ENCODE measurements around the gene CEMIP. TPM values are rescaled to one million over a fixed set of nuclear protein-coding genes. Genes with fewer than 3 reads are reported as not detected.

The CEMIP gene
- total RNA-seq, 2 experiments from 2014 or later = not detected

DNA sequence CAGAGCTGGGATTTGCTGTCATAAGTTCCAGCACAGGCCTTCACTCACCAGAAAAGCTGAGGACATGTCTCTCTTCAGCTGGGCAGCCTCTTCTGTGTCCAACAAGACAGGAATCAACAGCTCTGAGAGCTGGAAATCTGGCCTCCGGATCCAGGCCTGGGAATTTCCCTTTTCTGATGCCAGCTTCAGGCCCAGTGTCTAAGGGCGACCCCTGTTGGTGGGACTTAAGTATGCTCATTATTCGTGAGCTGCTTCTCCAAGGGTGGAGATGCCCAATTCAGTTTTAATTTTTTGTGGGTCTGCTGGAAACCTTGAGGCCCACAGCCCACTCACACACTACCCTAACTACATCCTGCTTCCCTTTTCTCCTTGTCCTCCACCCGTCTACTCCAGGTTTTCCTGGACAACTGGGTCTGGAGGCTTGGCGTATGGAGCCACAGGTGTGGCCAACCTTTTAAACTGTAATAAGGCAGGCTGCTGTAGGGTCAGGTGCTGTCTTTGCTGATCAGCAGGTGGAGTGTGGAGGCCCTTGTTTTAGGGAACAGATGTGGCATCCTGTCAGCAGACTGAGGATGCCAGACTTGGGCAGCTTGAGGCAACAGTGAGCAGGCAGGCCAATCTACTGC lies 2.6 kb upstream of the CEMIP start:
- peaks cover 0 to 18% of the 10 kb centered on the region in 2 experiments for H3K9me3 ChIP-seq (ENCODE audit: control insufficient read depth in 1 of 2, insufficient read depth in 1 of 2, low read length in 2 of 2)
- intact Hi-C loops (cut with DNase I, micrococcal nuclease) = loop anchor here (1.0 to 5.0 kb wide), 2 partner anchors 209 to 321 kb away; no protein-coding TSS in a partner anchor
- peaks cover 31 to 47% of the 10 kb centered on the region in 2 experiments for H3K27me3 ChIP-seq (ENCODE audit: control insufficient read depth in 1 of 2, insufficient read depth in 2 of 2, low read length in 2 of 2)
- Mint-ChIP-seq H3K27me3 (peaks cover 52% of the 10 kb centered on the region), H3K9me3 (no peaks in the 10 kb centered on the region), H3K27ac (no peak overlapping the region), H3K4me3 (no peak overlapping the region), H3K36me3 (ENCODE audit: low read depth) (no peaks in the 10 kb centered on the region), H3K4me1 (ENCODE audit: low read depth) (no peaks in the 10 kb centered on the region)
- H3K27ac ChIP-seq (ENCODE audit: low read depth in 1 of 2, low read length in 2 of 2) = no peak overlapping the region
- TF ChIP-seq, protein P1, sequence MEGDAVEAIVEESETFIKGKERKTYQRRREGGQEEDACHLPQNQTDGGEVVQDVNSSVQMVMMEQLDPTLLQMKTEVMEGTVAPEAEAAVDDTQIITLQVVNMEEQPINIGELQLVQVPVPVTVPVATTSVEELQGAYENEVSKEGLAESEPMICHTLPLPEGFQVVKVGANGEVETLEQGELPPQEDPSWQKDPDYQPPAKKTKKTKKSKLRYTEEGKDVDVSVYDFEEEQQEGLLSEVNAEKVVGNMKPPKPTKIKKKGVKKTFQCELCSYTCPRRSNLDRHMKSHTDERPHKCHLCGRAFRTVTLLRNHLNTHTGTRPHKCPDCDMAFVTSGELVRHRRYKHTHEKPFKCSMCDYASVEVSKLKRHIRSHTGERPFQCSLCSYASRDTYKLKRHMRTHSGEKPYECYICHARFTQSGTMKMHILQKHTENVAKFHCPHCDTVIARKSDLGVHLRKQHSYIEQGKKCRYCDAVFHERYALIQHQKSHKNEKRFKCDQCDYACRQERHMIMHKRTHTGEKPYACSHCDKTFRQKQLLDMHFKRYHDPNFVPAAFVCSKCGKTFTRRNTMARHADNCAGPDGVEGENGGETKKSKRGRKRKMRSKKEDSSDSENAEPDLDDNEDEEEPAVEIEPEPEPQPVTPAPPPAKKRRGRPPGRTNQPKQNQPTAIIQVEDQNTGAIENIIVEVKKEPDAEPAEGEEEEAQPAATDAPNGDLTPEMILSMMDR (IDR thresholded peaks at IDR 0.05) = peak; percentile 75
- ATAC-seq (ENCODE audit: poor library complexity) = no peak
- no peak overlapping the region for H3K4me3 ChIP-seq (ENCODE audit: low read length)
- H3K36me3 ChIP-seq (ENCODE audit: insufficient read depth, low read length) = no peaks in the 10 kb centered on the region
- ChIA-PET CTCF (interaction anchor here (1.3 to 1.7 kb wide), 6 partner anchors 9 to 320 kb away, joined by 3 to 11 read pairs (median 7); no protein-coding TSS in a partner anchor), POLR2A (no interaction called here)
- H3K4me1 ChIP-seq (ENCODE audit: insufficient read depth, low read length) = peaks cover 16% of the 10 kb centered on the region
- peak; percentile 16 to 78 (median 41) for DNase-seq

- Histone ChIP-seq H3K27me3 (ENCODE audit: control insufficient read depth in 1 of 2, insufficient read depth in 2 of 2, low read length in 2 of 2) (peaks cover 31 to 50% of the 10 kb centered on the region in 2 experiments), H3K27ac (ENCODE audit: low read depth in 1 of 2, low read length in 2 of 2) (no peak overlapping the region), H3K9me3 (ENCODE audit: control insufficient read depth in 1 of 2, insufficient read depth in 1 of 2, low read length in 2 of 2) (peaks cover 0 to 18% of the 10 kb centered on the region in 2 experiments), H3K4me3 (ENCODE audit: low read length) (no peak overlapping the region), H3K4me1 (ENCODE audit: insufficient read depth, low read length) (peaks cover 16% of the 10 kb centered on the region), H3K36me3 (ENCODE audit: insufficient read depth, low read length) (no peaks in the 10 kb centered on the region)
- Mint-ChIP-seq H3K4me3 (no peak overlapping the region), H3K27me3 (peaks cover 56% of the 10 kb centered on the region), H3K36me3 (ENCODE audit: low read depth) (no peaks in the 10 kb centered on the region), H3K27ac (no peak overlapping the region), H3K4me1 (ENCODE audit: low read depth) (no peaks in the 10 kb centered on the region), H3K9me3 (no peaks in the 10 kb centered on the region)
- TF ChIP-seq, protein P1 (IDR thresholded peaks at IDR 0.05) = no peak
- ATAC-seq (ENCODE audit: poor library complexity) (no peak), DNase-seq (peak in 1 of 14 experiments; percentile 25)
- POLR2A ChIA-PET = no interaction called here
- intact Hi-C loops (cut with DNase I, micrococcal nuclease) = loop anchor here in 1 of 2 experiments (5.0 kb wide), 1 partner anchor 210 kb away; no protein-coding TSS in a partner anchor
- CTCF ChIA-PET = interaction anchor here (1.3 to 1.7 kb wide), 6 partner anchors 9 to 320 kb away, joined by 3 to 11 read pairs (median 7); no protein-coding TSS in a partner anchor
Observed at GRCh38 chr15:80777137-80777536, 2.0 kb upstream of the CEMIP start.

DNA sequence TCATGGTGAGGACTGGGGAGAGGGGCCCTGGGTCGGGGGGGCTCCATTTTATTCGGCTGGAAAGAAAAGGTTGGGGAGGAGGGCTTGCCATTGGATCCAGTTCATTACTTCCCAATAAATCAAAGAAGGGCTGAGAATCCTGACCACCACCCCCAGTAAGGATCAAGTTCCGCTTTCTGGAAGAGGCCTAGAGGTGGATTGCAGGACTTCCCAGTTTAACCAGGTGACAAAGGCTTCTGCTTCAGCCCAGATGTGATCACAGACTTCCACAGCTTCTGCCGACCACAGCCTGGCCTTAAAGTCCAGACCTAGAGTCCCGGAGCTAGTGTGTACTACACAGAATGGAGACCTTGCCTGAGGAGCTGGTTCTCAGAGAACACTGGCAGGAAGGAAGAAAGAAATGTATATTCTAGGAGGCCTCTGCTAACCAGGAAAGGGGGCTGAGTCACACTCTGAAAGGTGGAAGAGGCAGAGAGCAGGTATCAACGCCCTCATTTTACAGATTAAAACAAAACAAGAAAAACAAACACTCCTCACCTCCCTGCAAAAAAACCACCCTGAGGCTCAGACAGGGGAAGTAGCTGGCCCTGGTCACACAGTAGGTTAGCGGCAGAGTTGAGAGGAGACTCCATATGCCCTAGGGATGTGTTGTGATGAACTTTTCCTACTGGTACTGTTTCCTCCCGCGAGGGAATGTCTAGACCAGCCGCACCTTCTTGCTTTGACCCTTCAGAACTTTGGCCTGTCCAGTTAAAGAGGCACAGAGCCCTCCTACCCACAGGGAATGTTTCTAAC lies 1.1 kb upstream of the CEMIP start:
- TF ChIP-seq, protein P1 (IDR thresholded peaks at IDR 0.05) = no peak
- POLR2A ChIA-PET = no interaction called here
- DNase-seq (no peak), ATAC-seq (ENCODE audit: poor library complexity) (no peak)
- Histone ChIP-seq H3K36me3 (ENCODE audit: insufficient read depth, low read length) (no peaks in the 10 kb centered on the region), H3K27me3 (ENCODE audit: control insufficient read depth in 1 of 2, insufficient read depth in 2 of 2, low read length in 2 of 2) (peaks cover 31 to 50% of the 10 kb centered on the region in 2 experiments), H3K9me3 (ENCODE audit: control insufficient read depth in 1 of 2, insufficient read depth in 1 of 2, low read length in 2 of 2) (peaks cover 0 to 18% of the 10 kb centered on the region in 2 experiments), H3K27ac (ENCODE audit: low read depth in 1 of 2, low read length in 2 of 2) (no peak overlapping the region), H3K4me1 (ENCODE audit: insufficient read depth, low read length) (peaks cover 16% of the 10 kb centered on the region), H3K4me3 (ENCODE audit: low read length) (no peak overlapping the region)
- CTCF ChIA-PET = no interaction called here
- H3K4me1 Mint-ChIP-seq (ENCODE audit: low read depth) = peaks cover 5% of the 10 kb centered on the region
- no peak overlapping the region for H3K4me3 Mint-ChIP-seq
- no peaks in the 10 kb centered on the region for H3K9me3 Mint-ChIP-seq
- intact Hi-C loops (cut with DNase I, micrococcal nuclease) = loop anchor here in 1 of 2 experiments (5.0 kb wide), 1 partner anchor 211 kb away; no protein-coding TSS in a partner anchor
- no peak overlapping the region for H3K27ac Mint-ChIP-seq
- no peaks in the 10 kb centered on the region for H3K36me3 Mint-ChIP-seq (ENCODE audit: low read depth)
- peaks cover 64% of the 10 kb centered on the region for H3K27me3 Mint-ChIP-seq
